NT2/D1 (cell line): ENCODE results near the gene NYNRIN.

Experiments
- YY1 ChIP-seq: IDR thresholded peaks from 2 replicates; pipeline ENCODE4 v1.6.1; 2011; ENCODE audit not compliant: insufficient read length, insufficient read depth
- ZNF274 ChIP-seq: IDR thresholded peaks from 2 replicates; pipeline ENCODE4 v1.6.1; 2011; ENCODE audit warnings: mild to moderate bottlenecking, low read depth, low read length

DNA sequence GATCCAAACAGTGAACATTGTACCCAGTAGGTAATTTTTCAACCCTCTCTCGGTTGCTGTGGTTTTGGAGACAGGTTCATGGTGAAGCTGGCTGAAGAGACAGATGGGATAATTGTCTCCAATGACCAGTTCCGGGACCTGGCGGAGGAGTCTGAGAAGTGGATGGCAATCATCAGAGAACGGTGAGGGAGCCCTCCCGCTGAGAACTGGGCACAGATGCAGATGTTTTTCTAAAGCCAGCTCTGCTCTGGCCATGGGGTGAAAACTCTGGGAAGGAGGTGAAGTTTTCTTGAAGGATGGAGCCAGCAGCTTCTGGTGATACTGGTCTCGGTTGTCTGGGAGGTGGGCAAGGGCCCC is 37.2 kb downstream of the NYNRIN start:
- no peak for TF ChIP-seq YY1
- no peak for TF ChIP-seq ZNF274
